Activated CD4-positive, alpha-beta T cell treated with anti-CD3 and anti-CD28 coated beads for 36 hours (primary cell): Measurements from ENCODE around the gene RABGAP1L. TPM values are rescaled to one million over a fixed set of nuclear protein-coding genes. Genes with fewer than 3 reads are reported as not detected.
"Not testable (repeated sequence)": the region's sequence is repeated elsewhere in the genome, so short reads cannot be mapped to it uniquely, and the experiment has no call there.

Experiments used
- ATAC-seq: fragments of 200-7000 bp; cut with Tn5 transposase; one replicate; pipeline ENCODE4 v1.10.0; 2021; ENCODE audit warnings: mild to moderate bottlenecking, moderate library complexity
- CTCF ChIA-PET: fragments of 350-600 bp; sonication (Branson Sonifier 250); formaldehyde crosslinking; loops from one replicate; lab custom pipeline; 2021; ENCODE audit warnings: antibody characterized with exemption; lab: Charles Lee
- POLR2A ChIA-PET: fragments of 350-600 bp; sonication (Branson Sonifier 250); formaldehyde crosslinking; loops from one replicate; lab custom pipeline; 2021; ENCODE audit warnings: antibody characterized with exemption, inconsistent platforms; lab: Charles Lee
- DNase-seq: peaks from one replicate; pipeline ENCODE4 v3.0.0-alpha.2; 2020
- H3K27ac Mint-ChIP-seq: one replicate; pipeline ENCODE4 v1.8.0; 2021; ENCODE audit warnings: mixed read lengths
- H3K27me3 Mint-ChIP-seq: one replicate; pipeline ENCODE4 v1.8.0; 2021; ENCODE audit warnings: mixed read lengths
- H3K36me3 Mint-ChIP-seq: one replicate; pipeline ENCODE4 v1.8.0; 2021; ENCODE audit warnings: low read depth, mixed read lengths
- H3K4me1 Mint-ChIP-seq: one replicate; pipeline ENCODE4 v1.8.0; 2021; ENCODE audit warnings: mixed read lengths
- H3K4me3 Mint-ChIP-seq: one replicate; pipeline ENCODE4 v1.8.0; 2021; ENCODE audit warnings: mild to moderate bottlenecking, moderate library complexity, mixed read lengths
- H3K9me3 Mint-ChIP-seq: one replicate; pipeline ENCODE4 v1.8.0; 2021; ENCODE audit warnings: low read depth, mixed read lengths
- intact Hi-C, 2 experiments: fragments of 100-400 bp; cut with DNase I in 1 of 2; cut with micrococcal nuclease in 1 of 2; formaldehyde crosslinking; loops; one replicate each; pipeline versions ENCODE4 v1.14.2 to v1.15.1; 2022 to 2024; cut with DNase I, micrococcal nuclease
- total RNA-seq, 2 experiments: library from RNA; stranded (reverse); gene quantifications; one replicate each; pipeline ENCODE4 v1.2.3, GENCODE V29; 2021

RABGAP1L gene
- total RNA-seq, 2 experiments from 2014 or later: 22.6 to 29.9 TPM

GRCh38 chr1:174448531-174448883, 289.2 kb downstream of the RABGAP1L start:
- POLR2A ChIA-PET: no interaction called here
- CTCF ChIA-PET: no interaction called here
- Mint-ChIP-seq H3K4me1 (peaks cover 2% of the 10 kb centered on the region), H3K4me3 (no peak overlapping the region), H3K36me3 (no peaks in the 10 kb centered on the region), H3K9me3 (no peaks in the 10 kb centered on the region), H3K27ac (no peak overlapping the region), H3K27me3 (no peaks in the 10 kb centered on the region)
- intact Hi-C loops: no loop called here
- ATAC-seq: no peak
- no peak for DNase-seq

- intact Hi-C loops: no loop called here
- POLR2A ChIA-PET: no interaction called here
Measured at GRCh38 chr1:174448974-174449373, 289.7 kb downstream of the RABGAP1L start.

GRCh38 chr1:174451408-174451807, 292.1 kb downstream of the RABGAP1L start:
- ATAC-seq (no peak), DNase-seq (no peak)
- H3K4me3 Mint-ChIP-seq: no peak overlapping the region
- H3K27ac Mint-ChIP-seq: no peak overlapping the region
- CTCF ChIA-PET: interaction anchor here (0.6 kb wide), 1 partner anchor 424 kb away, joined by 3 read pairs; no protein-coding TSS in a partner anchor
- intact Hi-C loops: no loop called here
- no peaks in the 10 kb centered on the region for H3K27me3 Mint-ChIP-seq
- H3K4me1 Mint-ChIP-seq: peaks cover 2% of the 10 kb centered on the region
- POLR2A ChIA-PET: no interaction called here
- H3K9me3 Mint-ChIP-seq: no peaks in the 10 kb centered on the region
- H3K36me3 Mint-ChIP-seq: no peaks in the 10 kb centered on the region

More at GRCh38 chr1:174448974-174449373, 289.7 kb downstream of the RABGAP1L start:
- H3K36me3 Mint-ChIP-seq: no peaks in the 10 kb centered on the region
- H3K27me3 Mint-ChIP-seq: no peaks in the 10 kb centered on the region
- CTCF ChIA-PET: no interaction called here
- ATAC-seq (no peak), DNase-seq (no peak)
- no peaks in the 10 kb centered on the region for H3K9me3 Mint-ChIP-seq
- peaks cover 2% of the 10 kb centered on the region for H3K4me1 Mint-ChIP-seq
- H3K4me3 Mint-ChIP-seq: no peak overlapping the region
- H3K27ac Mint-ChIP-seq: no peak overlapping the region

GRCh38 chr1:174465855-174466254, 306.5 kb downstream of the RABGAP1L start:
- Mint-ChIP-seq H3K27me3 (no peaks in the 10 kb centered on the region), H3K36me3 (peaks cover 6% of the 10 kb centered on the region), H3K9me3 (peaks cover 2% of the 10 kb centered on the region), H3K4me3 (no peak overlapping the region), H3K4me1 (no peaks in the 10 kb centered on the region), H3K27ac (no peak overlapping the region)
- ChIA-PET CTCF (interaction anchor here (0.9 kb wide), 1 partner anchor 35 kb away, joined by 3 read pairs; no protein-coding TSS in a partner anchor), POLR2A (no interaction called here)
- ATAC-seq (no peak), DNase-seq (no peak)
- intact Hi-C loops: no loop called here

GRCh38 chr1:174466607-174467006, 307.3 kb downstream of the RABGAP1L start:
- no peaks in the 10 kb centered on the region for H3K27me3 Mint-ChIP-seq
- no peak overlapping the region for H3K27ac Mint-ChIP-seq
- H3K36me3 Mint-ChIP-seq: peaks cover 6% of the 10 kb centered on the region
- H3K4me3 Mint-ChIP-seq: no peak overlapping the region
- no peaks in the 10 kb centered on the region for H3K4me1 Mint-ChIP-seq
- ChIA-PET CTCF (no interaction called here), POLR2A (no interaction called here)
- intact Hi-C loops: no loop called here
- peaks cover 2% of the 10 kb centered on the region for H3K9me3 Mint-ChIP-seq
- ATAC-seq (no peak), DNase-seq (no peak)

- Mint-ChIP-seq H3K4me1 (no peaks in the 10 kb centered on the region), H3K4me3 (no peak overlapping the region), H3K27me3 (no peaks in the 10 kb centered on the region), H3K9me3 (no peaks in the 10 kb centered on the region), H3K27ac (no peak overlapping the region), H3K36me3 (no peaks in the 10 kb centered on the region)
- POLR2A ChIA-PET: no interaction called here
- CTCF ChIA-PET: no interaction called here
- no peak for DNase-seq
- no peak for ATAC-seq
- intact Hi-C loops: no loop called here
Measured at GRCh38 chr1:174469052-174469451, 309.7 kb downstream of the RABGAP1L start.

- no peaks in the 10 kb centered on the region for H3K9me3 Mint-ChIP-seq
- no peaks in the 10 kb centered on the region for H3K36me3 Mint-ChIP-seq
- ATAC-seq (no peak), DNase-seq (no peak)
- H3K27me3 Mint-ChIP-seq: no peaks in the 10 kb centered on the region
- no peak overlapping the region for H3K4me3 Mint-ChIP-seq
- H3K27ac Mint-ChIP-seq: no peak overlapping the region
- intact Hi-C loops: no loop called here
- POLR2A ChIA-PET: no interaction called here
- CTCF ChIA-PET: interaction anchor here (0.5 to 0.7 kb wide), 2 partner anchors 150 to 1639 kb away, joined by 3 read pairs; no protein-coding TSS in a partner anchor
- H3K4me1 Mint-ChIP-seq: no peaks in the 10 kb centered on the region
Measured at GRCh38 chr1:174469687-174470086, 310.4 kb downstream of the RABGAP1L start.

- Mint-ChIP-seq H3K36me3 (peaks cover 4% of the 10 kb centered on the region), H3K4me3 (no peak overlapping the region), H3K9me3 (no peaks in the 10 kb centered on the region), H3K4me1 (no peaks in the 10 kb centered on the region), H3K27me3 (no peaks in the 10 kb centered on the region), H3K27ac (no peak overlapping the region)
- intact Hi-C loops: no loop called here
- no peak for ATAC-seq
- no peak for DNase-seq
- CTCF ChIA-PET: no interaction called here
- POLR2A ChIA-PET: no interaction called here
Measured at GRCh38 chr1:174479281-174479680, 320.0 kb downstream of the RABGAP1L start.

GRCh38 chr1:174480324-174480723, 321.0 kb downstream of the RABGAP1L start:
- DNase-seq (no peak), ATAC-seq (no peak)
- Mint-ChIP-seq H3K4me1 (no peaks in the 10 kb centered on the region), H3K27ac (no peak overlapping the region), H3K36me3 (peaks cover 6% of the 10 kb centered on the region), H3K4me3 (no peak overlapping the region), H3K27me3 (no peaks in the 10 kb centered on the region), H3K9me3 (no peaks in the 10 kb centered on the region)
- CTCF ChIA-PET: no interaction called here
- POLR2A ChIA-PET: interaction anchor here (0.6 kb wide), 1 partner anchor 452 kb away, joined by 3 read pairs; no protein-coding TSS in a partner anchor
- intact Hi-C loops: no loop called here

- Mint-ChIP-seq H3K4me1 (peaks cover 1% of the 10 kb centered on the region), H3K36me3 (peaks cover 10% of the 10 kb centered on the region), H3K27me3 (no peaks in the 10 kb centered on the region), H3K4me3 (no peak overlapping the region), H3K9me3 (peaks cover 7% of the 10 kb centered on the region), H3K27ac (no peak overlapping the region)
- intact Hi-C loops: no loop called here
- CTCF ChIA-PET: no interaction called here
- ATAC-seq (no peak), DNase-seq (no peak)
- POLR2A ChIA-PET: no interaction called here
Measured at GRCh38 chr1:174491606-174492005, 332.3 kb downstream of the RABGAP1L start.

- Mint-ChIP-seq H3K4me3 (no peak overlapping the region), H3K27me3 (no peaks in the 10 kb centered on the region), H3K36me3 (no peaks in the 10 kb centered on the region), H3K9me3 (no peaks in the 10 kb centered on the region), H3K27ac (no peak overlapping the region), H3K4me1 (no peaks in the 10 kb centered on the region)
- ChIA-PET CTCF (interaction anchor here (0.7 kb wide), 1 partner anchor 25 kb away, joined by 3 read pairs; no protein-coding TSS in a partner anchor), POLR2A (no interaction called here)
- DNase-seq (no peak), ATAC-seq (no peak)
- intact Hi-C loops: no loop called here
Measured at GRCh38 chr1:174497478-174497877, 338.2 kb downstream of the RABGAP1L start.

- DNase-seq, H3K27me3 Mint-ChIP-seq, H3K4me3 Mint-ChIP-seq, H3K27ac Mint-ChIP-seq, H3K9me3 Mint-ChIP-seq, CTCF ChIA-PET, POLR2A ChIA-PET, ATAC-seq, intact Hi-C loops, H3K36me3 Mint-ChIP-seq, H3K4me1 Mint-ChIP-seq: not testable (repeated sequence)
Measured at GRCh38 chr1:174516755-174517154, 357.4 kb downstream of the RABGAP1L start.
